K562 (cell line): Measurements from ENCODE around the gene IL13. TPM values are rescaled to one million over a fixed set of nuclear protein-coding genes. Genes with fewer than 3 reads are reported as not detected.

Experiments
- BCOR ChIP-seq: fragments of 450-650 bp; IDR thresholded peaks from 2 replicates; pipeline ENCODE4 v1.6.1; 2016
- GABPB1 ChIP-seq: sonication (generic); formaldehyde crosslinking; IDR thresholded peaks from 2 replicates; pipeline ENCODE4 v1.8.0; 2022; ENCODE audit warnings: mild to moderate bottlenecking, missing genetic modification reagents
- HDAC6 ChIP-seq: IDR thresholded peaks from 2 replicates; pipeline ENCODE4 v1.6.1; 2012; ENCODE audit warnings: low read depth, mild to moderate bottlenecking, control low read depth, inconsistent platforms, low read length, moderate library complexity
- KLF1 ChIP-seq: fragments of 450-650 bp; IDR thresholded peaks from 2 replicates; pipeline ENCODE4 v1.6.1; 2016; ENCODE audit warnings: missing genetic modification characterization, missing compliant biosample characterization
- MED1 ChIP-seq: sonication (generic); formaldehyde crosslinking; IDR thresholded peaks from 2 replicates; pipeline ENCODE4 v1.8.1; 2023; ENCODE audit warnings: missing genetic modification reagents, borderline replicate concordance
- MLX ChIP-seq, 2 experiments: fragments of 450-650 bp in 1 of 2; sonication (generic) in 1 of 2; formaldehyde crosslinking; conservative IDR thresholded peaks; 2 replicates each; pipeline versions ENCODE4 v1.4.0 to v1.8.1; 2020 to 2022; ENCODE audit warnings: mild to moderate bottlenecking in 1 of 2, missing genetic modification reagents in 1 of 2
- OTX1 ChIP-seq: fragments of 450-650 bp; formaldehyde crosslinking; IDR thresholded peaks from 2 replicates; pipeline ENCODE4 v1.4.0; 2022; ENCODE audit warnings: mild to moderate bottlenecking
- RBFOX2 ChIP-seq: fragments of 200-400 bp; formaldehyde crosslinking; IDR thresholded peaks from 2 replicates; pipeline ENCODE4 v1.6.1; 2017; ENCODE audit warnings: low read depth, mild to moderate bottlenecking, low read length, moderate library complexity
- RCOR1 ChIP-seq, 2 experiments: IDR thresholded peaks; 2 replicates each; pipeline ENCODE4 v1.6.1; 2012; ENCODE audit warnings: low read depth in 2 of 2, low read length in 2 of 2, borderline replicate concordance in 1 of 2, improper control_type of control experiment in 1 of 2
- SMAD4 ChIP-seq: fragments of 250-450 bp; sonication (Bioruptor Pico); conservative IDR thresholded peaks from 2 replicates; pipeline ENCODE4 v1.8.0; 2021; ENCODE audit warnings: inconsistent platforms, mild to moderate bottlenecking, moderate library complexity
- TBL1XR1 ChIP-seq, 2 experiments: IDR thresholded peaks; 2 replicates each; pipeline ENCODE4 v1.6.1; 2012; ENCODE audit warnings: improper control_type of control experiment in 2 of 2, low read length in 2 of 2, mild to moderate bottlenecking in 1 of 2
- ZBTB1 ChIP-seq: sonication (generic); formaldehyde crosslinking; IDR thresholded peaks from 2 replicates; pipeline ENCODE4 v1.8.1; 2023; ENCODE audit warnings: missing genetic modification reagents, low read depth, mild to moderate bottlenecking, borderline replicate concordance
- ZNF217 ChIP-seq: sonication (generic); formaldehyde crosslinking; IDR thresholded peaks from 2 replicates; pipeline ENCODE4 v1.8.0; 2022; ENCODE audit warnings: mild to moderate bottlenecking, missing genetic modification reagents
- ZNF668 ChIP-seq: fragments of 250-450 bp; sonication (Bioruptor Pico); IDR thresholded peaks from 2 replicates; pipeline ENCODE4 v1.8.0; 2022; ENCODE audit warnings: mild to moderate bottlenecking, inconsistent platforms
- ZNF75A ChIP-seq: fragments of 450-650 bp; formaldehyde crosslinking; IDR thresholded peaks from 2 replicates; pipeline ENCODE4 v1.4.0; 2020; ENCODE audit warnings: mild to moderate bottlenecking
- ZNF780A ChIP-seq: fragments of 250-450 bp; sonication (Bioruptor Pico); IDR thresholded peaks from 2 replicates; pipeline ENCODE4 v1.5.0; 2021; ENCODE audit warnings: mild to moderate bottlenecking
- polyA plus RNA-seq, 8 experiments: library from polyadenylated mRNA; depleted of rRNA in 4 of 8; stranded (reverse) in 5 of 8; unstranded in 3 of 8; fragments of >200 nt; fragmentation: Nextera tagmentation in 2 of 8; fragmentation: Illumina TruSeq in 1 of 8; extraction: Ambion mirVana in 2 of 8; extraction: Trizol in 1 of 8; gene quantifications; 2 replicates each; pipeline versions ENCODE4 v1.2.1 to v1.2.3, GENCODE V29; 2011 to 2014; ENCODE audit warnings: inconsistent platforms in 1 of 8, missing spikeins in 1 of 8
- total RNA-seq, 7 experiments: library from RNA; depleted of rRNA in 6 of 7; stranded (reverse); fragments of >200 nt in 6 of 7; fragmentation: Illumina TruSeq in 2 of 7; extraction: Trizol in 2 of 7; gene quantifications; 2 replicates each; pipeline versions ENCODE4 v1.2.1 to v1.2.3, GENCODE V29; 2011 to 2021; ENCODE audit warnings: low replicate concordance in 1 of 7
- TF ChIP-seq, protein P1 (sequence below): fragments of 450-650 bp; formaldehyde crosslinking; IDR thresholded peaks from 2 replicates; pipeline ENCODE4 v1.4.0; 2020; ENCODE audit warnings: mild to moderate bottlenecking, moderate library complexity
- TF ChIP-seq, protein P2 (sequence below): fragments of 250-450 bp; sonication (Bioruptor Pico); IDR thresholded peaks from 2 replicates; pipeline ENCODE4 v1.5.0; 2022; ENCODE audit warnings: mild to moderate bottlenecking
- TF ChIP-seq, protein P3 (sequence below): sonication (generic); formaldehyde crosslinking; IDR thresholded peaks from 2 replicates; pipeline ENCODE4 v1.8.0; 2022; ENCODE audit warnings: missing genetic modification reagents, mild to moderate bottlenecking, borderline replicate concordance
- TF ChIP-seq, protein P4 (sequence below), 2 experiments: fragments of 450-650 bp; conservative IDR thresholded peaks; 2 replicates each; pipeline ENCODE4 v1.6.1; 2017; ENCODE audit warnings: mild to moderate bottlenecking in 2 of 2, moderate library complexity in 2 of 2

The IL13 gene
- total and polyA plus RNA-seq, 9 of the 15 experiments (the other 6 are each of a cell fraction or from before 2014, with no cell fraction given), result not detected

GRCh38 chr5:132651838-132652469 lies 6.0 kb upstream of the IL13 start (continued):
- TF ChIP-seq, protein P1, sequence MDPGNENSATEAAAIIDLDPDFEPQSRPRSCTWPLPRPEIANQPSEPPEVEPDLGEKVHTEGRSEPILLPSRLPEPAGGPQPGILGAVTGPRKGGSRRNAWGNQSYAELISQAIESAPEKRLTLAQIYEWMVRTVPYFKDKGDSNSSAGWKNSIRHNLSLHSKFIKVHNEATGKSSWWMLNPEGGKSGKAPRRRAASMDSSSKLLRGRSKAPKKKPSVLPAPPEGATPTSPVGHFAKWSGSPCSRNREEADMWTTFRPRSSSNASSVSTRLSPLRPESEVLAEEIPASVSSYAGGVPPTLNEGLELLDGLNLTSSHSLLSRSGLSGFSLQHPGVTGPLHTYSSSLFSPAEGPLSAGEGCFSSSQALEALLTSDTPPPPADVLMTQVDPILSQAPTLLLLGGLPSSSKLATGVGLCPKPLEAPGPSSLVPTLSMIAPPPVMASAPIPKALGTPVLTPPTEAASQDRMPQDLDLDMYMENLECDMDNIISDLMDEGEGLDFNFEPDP (CRISPR knock-in tag), result no peak
- no peak for TF ChIP-seq RBFOX2
- no peak for TF ChIP-seq ZNF75A
- peak; percentile 71; the same call in 1 of the 2 replicates for TF ChIP-seq BCOR
- no peak for TF ChIP-seq GABPB1 (CRISPR knock-in tag)
- TF ChIP-seq, protein P2, sequence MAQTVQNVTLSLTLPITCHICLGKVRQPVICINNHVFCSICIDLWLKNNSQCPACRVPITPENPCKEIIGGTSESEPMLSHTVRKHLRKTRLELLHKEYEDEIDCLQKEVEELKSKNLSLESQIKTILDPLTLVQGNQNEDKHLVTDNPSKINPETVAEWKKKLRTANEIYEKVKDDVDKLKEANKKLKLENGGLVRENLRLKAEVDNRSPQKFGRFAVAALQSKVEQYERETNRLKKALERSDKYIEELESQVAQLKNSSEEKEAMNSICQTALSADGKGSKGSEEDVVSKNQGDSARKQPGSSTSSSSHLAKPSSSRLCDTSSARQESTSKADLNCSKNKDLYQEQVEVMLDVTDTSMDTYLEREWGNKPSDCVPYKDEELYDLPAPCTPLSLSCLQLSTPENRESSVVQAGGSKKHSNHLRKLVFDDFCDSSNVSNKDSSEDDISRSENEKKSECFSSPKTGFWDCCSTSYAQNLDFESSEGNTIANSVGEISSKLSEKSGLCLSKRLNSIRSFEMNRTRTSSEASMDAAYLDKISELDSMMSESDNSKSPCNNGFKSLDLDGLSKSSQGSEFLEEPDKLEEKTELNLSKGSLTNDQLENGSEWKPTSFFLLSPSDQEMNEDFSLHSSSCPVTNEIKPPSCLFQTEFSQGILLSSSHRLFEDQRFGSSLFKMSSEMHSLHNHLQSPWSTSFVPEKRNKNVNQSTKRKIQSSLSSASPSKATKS (CRISPR knock-in tag), result no peak
- TF ChIP-seq ZBTB1 (CRISPR knock-in tag), result no peak
- TF ChIP-seq SMAD4, result peak; percentile 81
- no peak for TF ChIP-seq KLF1 (tag)
- no peak for TF ChIP-seq MLX (CRISPR knock-in tag; conservative IDR thresholded peaks at IDR 0.05)
- TF ChIP-seq, protein P3, sequence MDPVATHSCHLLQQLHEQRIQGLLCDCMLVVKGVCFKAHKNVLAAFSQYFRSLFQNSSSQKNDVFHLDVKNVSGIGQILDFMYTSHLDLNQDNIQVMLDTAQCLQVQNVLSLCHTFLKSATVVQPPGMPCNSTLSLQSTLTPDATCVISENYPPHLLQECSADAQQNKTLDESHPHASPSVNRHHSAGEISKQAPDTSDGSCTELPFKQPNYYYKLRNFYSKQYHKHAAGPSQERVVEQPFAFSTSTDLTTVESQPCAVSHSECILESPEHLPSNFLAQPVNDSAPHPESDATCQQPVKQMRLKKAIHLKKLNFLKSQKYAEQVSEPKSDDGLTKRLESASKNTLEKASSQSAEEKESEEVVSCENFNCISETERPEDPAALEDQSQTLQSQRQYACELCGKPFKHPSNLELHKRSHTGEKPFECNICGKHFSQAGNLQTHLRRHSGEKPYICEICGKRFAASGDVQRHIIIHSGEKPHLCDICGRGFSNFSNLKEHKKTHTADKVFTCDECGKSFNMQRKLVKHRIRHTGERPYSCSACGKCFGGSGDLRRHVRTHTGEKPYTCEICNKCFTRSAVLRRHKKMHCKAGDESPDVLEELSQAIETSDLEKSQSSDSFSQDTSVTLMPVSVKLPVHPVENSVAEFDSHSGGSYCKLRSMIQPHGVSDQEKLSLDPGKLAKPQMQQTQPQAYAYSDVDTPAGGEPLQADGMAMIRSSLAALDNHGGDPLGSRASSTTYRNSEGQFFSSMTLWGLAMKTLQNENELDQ (CRISPR knock-in tag), result no peak
- TF ChIP-seq MED1 (CRISPR knock-in tag), result no peak
- TF ChIP-seq OTX1, result no peak
- no peak for TF ChIP-seq ZNF780A (CRISPR knock-in tag)
- peak; percentile 88 to 91; a peak in 3 of 4 replicates for TF ChIP-seq RCOR1 (IDR thresholded peaks at IDR 0.05; ENCODE audit: borderline replicate concordance in 1 of 2, low read depth in 2 of 2, low read length in 2 of 2)
- no peak for TF ChIP-seq ZNF217 (CRISPR knock-in tag)
- no peak for TF ChIP-seq ZNF668 (CRISPR knock-in tag)
- no peak for TF ChIP-seq HDAC6
- TF ChIP-seq, protein P4, sequence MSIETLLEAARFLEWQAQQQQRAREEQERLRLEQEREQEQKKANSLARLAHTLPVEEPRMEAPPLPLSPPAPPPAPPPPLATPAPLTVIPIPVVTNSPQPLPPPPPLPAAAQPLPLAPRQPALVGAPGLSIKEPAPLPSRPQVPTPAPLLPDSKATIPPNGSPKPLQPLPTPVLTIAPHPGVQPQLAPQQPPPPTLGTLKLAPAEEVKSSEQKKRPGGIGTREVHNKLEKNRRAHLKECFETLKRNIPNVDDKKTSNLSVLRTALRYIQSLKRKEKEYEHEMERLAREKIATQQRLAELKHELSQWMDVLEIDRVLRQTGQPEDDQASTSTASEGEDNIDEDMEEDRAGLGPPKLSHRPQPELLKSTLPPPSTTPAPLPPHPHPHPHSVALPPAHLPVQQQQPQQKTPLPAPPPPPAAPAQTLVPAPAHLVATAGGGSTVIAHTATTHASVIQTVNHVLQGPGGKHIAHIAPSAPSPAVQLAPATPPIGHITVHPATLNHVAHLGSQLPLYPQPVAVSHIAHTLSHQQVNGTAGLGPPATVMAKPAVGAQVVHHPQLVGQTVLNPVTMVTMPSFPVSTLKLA (conservative IDR thresholded peaks at IDR 0.05), result peak in 1 of 2 experiments; percentile 49; a peak in 1 of 4 replicates
- peak; percentile 81 to 82; a peak in 3 of 4 replicates for TF ChIP-seq TBL1XR1 (IDR thresholded peaks at IDR 0.05; ENCODE audit: low read length in 2 of 2)
